Adipose tissue (tissue), 3 donors: ENCODE data around the gene RNF11. TPM values are rescaled to one million over a fixed set of nuclear protein-coding genes. Genes with fewer than 3 reads are reported as not detected.

Source experiments
- H3K27ac ChIP-seq: one replicate; pipeline ENCODE4 v1.5.1; 2013; ENCODE audit warnings: low read depth, low read length
- WGBS, 3 donors: extraction: QIAGEN DNeasy Blood & Tissue Kit; methylation state at CpG; one replicate each; pipeline ENCODE4 v1.1.7; 2013; 5-methylcytosine and 5-hydroxymethylcytosine counted together
- polyA plus RNA-seq, 3 donors: library from polyadenylated mRNA; stranded (reverse); fragments of 200-250 nt; gene quantifications; one replicate each; pipeline ENCODE4 v1.2.3, GENCODE V29; 2013
- donor health status: healthy with polysubstance abuse.
- donor health status: Bipolar disorder and iron deficiency.
- donor health status: healthy.

RNF11 gene
- polyA plus RNA-seq, 3 donors: 30.8 to 102 (median 81.6) TPM

- WGBS, 3 donors: 75 to 96% (median 81%) methylated on average over 1 of the region's 1 CpG
- no peak overlapping the region for H3K27ac ChIP-seq
These were observed 49.0 kb downstream of the RNF11 start for GRCh38 chr1:51285055-51285454.

DNA sequence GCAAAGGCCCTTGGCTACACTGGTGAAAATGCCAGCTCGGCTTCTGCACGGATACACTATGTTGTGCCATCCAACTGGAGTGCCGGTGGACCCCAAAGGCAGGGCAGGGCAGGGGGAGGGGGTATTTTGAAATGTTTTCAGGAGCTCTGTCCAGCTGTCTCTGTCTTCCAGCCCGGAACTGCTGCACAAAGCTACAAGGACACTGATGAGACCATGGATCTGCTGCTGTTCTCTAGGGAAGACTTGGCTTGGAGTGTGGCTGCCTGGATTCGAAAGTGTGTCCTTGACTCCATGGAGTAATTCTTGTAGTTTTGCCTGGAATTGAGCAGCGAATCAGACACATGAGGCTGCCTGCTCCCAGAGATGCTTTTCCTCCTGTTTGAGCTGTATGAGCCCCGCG lies 51.9 kb downstream of the RNF11 start:
- 83 to 88% (median 87%) methylated on average over 8 of the region's 8 CpGs for WGBS, 3 donors
- no peak overlapping the region for H3K27ac ChIP-seq

- WGBS, 3 donors: 85 to 91% (median 86%) methylated on average over 5 of the region's 5 CpGs
These were observed 52.5 kb downstream of the RNF11 start for GRCh38 chr1:51288578-51288977.

GRCh38 chr1:51289676-51290488 lies 53.8 kb downstream of the RNF11 start:
- no peak overlapping the region for H3K27ac ChIP-seq
- WGBS, 3 donors: 87 to 90% (median 89%) methylated on average over 8 of the region's 8 CpGs

More at GRCh38 chr1:51288578-51288977, 52.5 kb downstream of the RNF11 start:
- no peak overlapping the region for H3K27ac ChIP-seq

GRCh38 chr1:51290489-51290847 lies 54.4 kb downstream of the RNF11 start:
- WGBS, 3 donors: 90 to 95% (median 94%) methylated on average over 5 of the region's 5 CpGs
- no peak overlapping the region for H3K27ac ChIP-seq

- no peak overlapping the region for H3K27ac ChIP-seq
- 88 to 89% (median 89%) methylated on average over 13 of the region's 13 CpGs for WGBS, 3 donors
These were observed 57.9 kb downstream of the RNF11 start for GRCh38 chr1:51293898-51294515.

DNA sequence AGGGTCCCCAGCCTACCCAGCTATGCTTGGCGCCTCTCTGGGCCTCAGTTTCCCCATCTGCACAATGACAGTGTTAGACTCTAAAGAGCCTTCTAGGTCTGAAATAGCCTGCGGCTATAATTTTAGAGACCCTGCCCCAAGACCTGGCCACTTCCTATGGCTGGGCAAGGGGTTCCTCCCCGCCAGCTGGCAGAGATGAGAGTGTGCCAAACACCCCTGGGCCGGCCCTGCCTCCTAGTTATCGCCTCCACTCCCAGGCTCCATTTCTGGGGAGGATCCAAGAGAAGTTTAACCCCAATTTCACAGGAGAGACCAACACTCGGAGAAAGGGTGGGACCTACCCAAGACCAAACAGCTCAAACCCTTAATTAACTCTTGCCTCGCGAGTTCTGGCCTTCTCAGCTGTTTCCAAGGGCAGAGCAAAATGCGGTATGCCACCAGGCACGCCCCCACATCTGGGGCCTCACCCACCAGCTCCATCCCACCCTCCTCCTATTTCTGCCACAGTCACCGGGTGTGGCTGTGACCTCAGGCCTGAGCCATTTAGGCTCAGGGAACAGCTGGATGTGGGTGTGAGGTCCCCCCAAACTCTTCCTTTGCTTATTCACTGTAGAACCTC lies 58.6 kb downstream of the RNF11 start:
- no peak overlapping the region for H3K27ac ChIP-seq
- WGBS, 3 donors: 61 to 74% (median 64%) methylated on average over 11 of the region's 11 CpGs

- WGBS, 3 donors: 86 to 93% (median 91%) methylated on average over 17 of the region's 17 CpGs
- H3K27ac ChIP-seq: no peak overlapping the region
These were observed 59.9 kb downstream of the RNF11 start for GRCh38 chr1:51295926-51296325.

GRCh38 chr1:51296383-51297357 lies 60.6 kb downstream of the RNF11 start:
- no peak overlapping the region for H3K27ac ChIP-seq
- WGBS, 3 donors: 19 to 23% (median 22%) methylated on average over 33 of the region's 33 CpGs

DNA sequence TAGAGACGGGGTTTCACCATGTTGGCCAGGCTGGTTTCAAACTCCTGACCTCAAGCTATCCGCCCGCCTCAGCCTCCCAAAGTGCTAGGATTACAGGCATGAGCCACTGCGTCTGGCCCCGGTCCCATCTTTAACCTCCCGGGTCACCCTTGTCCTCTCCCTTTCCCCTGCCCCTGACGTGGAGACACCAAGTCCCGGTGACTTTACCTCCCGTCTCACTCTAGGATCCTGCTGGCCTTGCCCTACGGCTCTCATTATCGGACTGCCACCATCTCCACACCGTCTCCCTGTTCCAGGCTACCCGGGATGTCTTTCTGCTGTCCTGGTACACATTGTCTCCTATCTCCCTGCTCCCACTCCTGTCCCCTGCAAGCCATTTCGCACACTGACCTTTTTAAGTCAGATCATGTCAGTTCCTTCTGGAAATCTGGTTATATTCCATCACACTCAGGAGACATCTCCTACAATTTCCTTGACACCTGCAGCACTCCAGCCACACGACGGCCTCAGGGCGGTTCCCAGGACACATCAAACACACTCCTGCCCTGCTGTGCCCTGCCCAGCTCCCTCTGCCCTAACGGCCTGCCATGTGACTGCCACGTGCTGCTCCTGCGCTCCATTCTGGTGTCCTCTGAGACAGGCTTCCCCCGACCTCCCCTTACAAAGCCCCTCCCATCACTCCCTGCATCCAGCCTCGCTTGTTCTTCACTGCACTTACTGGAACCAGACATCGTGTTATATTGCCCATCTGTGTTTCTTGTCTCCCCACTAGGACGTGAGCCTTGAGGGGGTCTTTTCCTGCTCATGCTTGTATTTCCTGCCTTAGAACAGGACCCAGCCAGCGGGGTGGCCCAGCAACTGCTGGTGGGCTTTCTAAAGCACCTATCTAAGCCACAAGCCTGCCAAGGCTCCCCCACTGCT lies 61.6 kb downstream of the RNF11 start:
- WGBS, 3 donors: 75 to 85% (median 78%) methylated on average over 25 of the region's 25 CpGs
- H3K27ac ChIP-seq: no peak overlapping the region

- WGBS, 3 donors: 79 to 85% (median 85%) methylated on average over 4 of the region's 4 CpGs
- H3K27ac ChIP-seq: no peak overlapping the region
These were observed 62.2 kb downstream of the RNF11 start for GRCh38 chr1:51298322-51298705.

GRCh38 chr1:51299185-51299885 lies 63.3 kb downstream of the RNF11 start:
- 89 to 92% (median 90%) methylated on average over 11 of the region's 11 CpGs for WGBS, 3 donors
- H3K27ac ChIP-seq: no peak overlapping the region

DNA sequence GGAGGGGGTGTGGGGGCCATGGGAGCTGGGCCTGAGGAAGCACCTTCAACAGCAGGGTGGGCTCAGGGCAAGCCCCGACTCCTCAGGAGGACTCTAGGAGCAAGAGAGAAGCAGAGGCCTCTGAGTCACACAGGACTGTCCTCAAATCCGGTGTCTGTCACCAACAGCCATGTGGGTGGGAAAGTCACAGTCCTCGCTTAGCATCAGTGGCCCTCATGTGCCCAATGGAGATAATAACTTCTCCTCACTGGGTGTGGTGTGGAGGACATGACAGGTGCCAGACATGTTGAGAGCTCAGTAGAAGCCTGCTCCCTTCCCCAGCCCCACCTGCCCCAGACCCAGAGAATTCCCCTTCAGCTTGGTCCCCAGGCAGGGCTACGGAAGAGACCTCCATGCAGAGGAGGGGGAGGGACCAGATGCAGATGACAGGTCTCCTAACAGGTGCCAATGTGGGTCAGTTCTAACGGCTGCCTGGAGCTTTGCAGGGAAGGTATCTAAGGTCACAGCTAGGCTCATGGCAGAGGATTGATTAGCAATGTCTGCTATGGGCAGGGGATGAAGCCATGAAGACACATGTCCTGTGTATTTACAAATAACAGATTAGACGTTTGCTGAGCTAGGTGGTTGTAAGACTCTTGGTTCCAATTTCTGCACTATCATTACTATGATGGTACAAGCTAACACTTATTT lies 64.1 kb downstream of the RNF11 start:
- H3K27ac ChIP-seq: no peak overlapping the region
- 77 to 83% (median 79%) methylated on average over 6 of the region's 6 CpGs for whole genome bisulfite sequencing, 3 donors

- WGBS, 3 donors: 86 to 95% (median 87%) methylated on average over 10 of the region's 10 CpGs
- no peak overlapping the region for H3K27ac ChIP-seq
These were observed 65.2 kb downstream of the RNF11 start for GRCh38 chr1:51301152-51301843.

GRCh38 chr1:51301844-51302162 lies 65.7 kb downstream of the RNF11 start:
- H3K27ac ChIP-seq: no peak overlapping the region
- 63 to 74% (median 67%) methylated on average over 3 of the region's 3 CpGs for WGBS, 3 donors

DNA sequence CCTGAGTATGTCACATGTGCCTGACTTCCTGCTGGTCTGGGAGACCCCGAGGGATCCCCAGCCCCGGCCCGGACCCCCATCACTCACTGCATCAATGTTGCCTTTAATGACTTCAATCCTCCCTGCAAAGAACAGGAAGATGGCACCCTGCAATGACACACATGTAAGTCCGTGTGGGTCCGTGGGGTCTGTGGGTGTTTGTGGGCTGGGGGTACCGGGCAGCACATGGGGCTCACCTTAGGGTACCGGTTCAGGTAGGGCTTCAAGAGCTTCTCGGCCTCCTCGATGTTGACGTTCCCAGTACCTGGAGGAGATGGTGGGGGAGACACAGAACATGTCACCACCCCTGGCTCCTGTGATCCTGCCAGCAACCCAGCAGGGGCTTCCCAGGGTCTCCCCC lies 66.2 kb downstream of the RNF11 start:
- WGBS, 3 donors: 88 to 92% (median 88%) methylated on average over 10 of the region's 10 CpGs
- H3K27ac ChIP-seq: no peak overlapping the region
